GM06990 (cell line): Measurements from ENCODE around the gene UBR4.

Source experiments
- DNase-seq: peaks from one replicate; pipeline ENCODE4 v3.0.0-alpha.2; 2011; ENCODE audit not compliant: insufficient read length; ENCODE audit errors: extremely low read depth
- H3K27me3 ChIP-seq: replicated peaks from 2 replicates; pipeline ENCODE4 v1.6.0; 2011; ENCODE audit warnings: low read length; ENCODE audit not compliant: control insufficient read depth, insufficient read depth
- H3K36me3 ChIP-seq: 2 replicates; pipeline ENCODE4 v1.5.1; 2011; ENCODE audit warnings: low read length; ENCODE audit not compliant: control insufficient read depth, insufficient read depth
- H3K4me3 ChIP-seq: replicated peaks from 2 replicates; pipeline ENCODE4 v1.5.1; 2011; ENCODE audit warnings: low read depth, mild to moderate bottlenecking, control low read depth, low read length
- TF ChIP-seq, protein P1 (sequence below): IDR thresholded peaks from 2 replicates; pipeline ENCODE4 v1.5.1; 2011; ENCODE audit warnings: low read length, control low read depth, mild to moderate bottlenecking, inconsistent platforms; ENCODE audit not compliant: insufficient read depth, poor library complexity, severe bottlenecking

The UBR4 gene

DNA sequence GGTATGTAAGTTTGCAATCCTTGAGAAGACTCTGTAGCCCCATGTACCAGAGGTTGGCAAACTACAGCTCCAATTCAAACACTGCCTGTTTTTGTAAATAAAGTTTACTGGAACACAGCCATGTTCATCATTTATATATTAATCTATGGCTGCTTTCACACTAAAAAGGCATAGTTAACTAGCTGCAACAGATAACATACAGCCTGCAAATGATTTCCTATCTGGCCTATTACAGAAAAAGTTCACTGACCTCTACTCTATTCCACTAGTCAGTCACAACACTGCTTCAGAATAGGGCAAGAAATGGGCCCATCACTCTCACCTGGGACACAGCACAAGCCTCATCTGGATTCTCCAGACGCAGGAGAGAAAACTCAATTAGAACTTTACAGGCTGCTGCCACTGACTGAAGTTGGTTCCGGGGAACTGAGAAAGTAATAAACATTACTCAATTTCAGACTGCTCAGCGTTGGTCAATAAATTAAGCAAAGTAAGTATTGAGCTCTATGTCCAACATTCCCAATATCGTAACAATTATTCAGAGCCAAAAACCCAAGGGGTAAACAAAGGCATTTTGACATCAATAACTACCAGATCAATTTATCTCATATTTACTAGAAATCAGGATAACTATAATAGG lies 10.6 kb downstream of the UBR4 start:
- Histone ChIP-seq H3K27me3 (no peaks in the 10 kb centered on the region), H3K4me3 (no peak overlapping the region), H3K36me3 (peaks cover 13% of the 10 kb centered on the region)
- TF ChIP-seq, protein P1, sequence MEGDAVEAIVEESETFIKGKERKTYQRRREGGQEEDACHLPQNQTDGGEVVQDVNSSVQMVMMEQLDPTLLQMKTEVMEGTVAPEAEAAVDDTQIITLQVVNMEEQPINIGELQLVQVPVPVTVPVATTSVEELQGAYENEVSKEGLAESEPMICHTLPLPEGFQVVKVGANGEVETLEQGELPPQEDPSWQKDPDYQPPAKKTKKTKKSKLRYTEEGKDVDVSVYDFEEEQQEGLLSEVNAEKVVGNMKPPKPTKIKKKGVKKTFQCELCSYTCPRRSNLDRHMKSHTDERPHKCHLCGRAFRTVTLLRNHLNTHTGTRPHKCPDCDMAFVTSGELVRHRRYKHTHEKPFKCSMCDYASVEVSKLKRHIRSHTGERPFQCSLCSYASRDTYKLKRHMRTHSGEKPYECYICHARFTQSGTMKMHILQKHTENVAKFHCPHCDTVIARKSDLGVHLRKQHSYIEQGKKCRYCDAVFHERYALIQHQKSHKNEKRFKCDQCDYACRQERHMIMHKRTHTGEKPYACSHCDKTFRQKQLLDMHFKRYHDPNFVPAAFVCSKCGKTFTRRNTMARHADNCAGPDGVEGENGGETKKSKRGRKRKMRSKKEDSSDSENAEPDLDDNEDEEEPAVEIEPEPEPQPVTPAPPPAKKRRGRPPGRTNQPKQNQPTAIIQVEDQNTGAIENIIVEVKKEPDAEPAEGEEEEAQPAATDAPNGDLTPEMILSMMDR: no peak
- no peak for DNase-seq

DNA sequence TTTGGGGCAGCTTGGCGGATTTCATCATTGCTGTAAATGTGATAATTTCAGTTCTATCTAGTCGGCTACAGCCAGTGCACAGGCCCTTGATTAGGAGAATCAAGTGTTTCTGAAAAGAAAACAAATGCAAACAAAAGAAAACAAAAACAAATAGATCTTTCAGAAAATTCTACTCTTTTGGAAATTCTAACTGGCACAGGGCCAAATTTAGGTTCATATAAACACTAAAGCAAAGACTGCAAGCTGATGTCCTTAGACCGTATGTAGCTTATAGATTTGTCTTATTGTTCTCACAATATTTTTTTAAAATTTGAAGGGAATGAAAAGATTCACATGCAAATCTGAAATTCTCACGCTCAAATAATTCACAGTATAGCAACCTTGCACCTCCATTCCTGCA lies 11.2 kb downstream of the UBR4 start:
- no peaks in the 10 kb centered on the region for H3K27me3 ChIP-seq
- no peak overlapping the region for H3K4me3 ChIP-seq
- DNase-seq: no peak
- H3K36me3 ChIP-seq: peaks cover 14% of the 10 kb centered on the region
- TF ChIP-seq, protein P1: no peak

DNA sequence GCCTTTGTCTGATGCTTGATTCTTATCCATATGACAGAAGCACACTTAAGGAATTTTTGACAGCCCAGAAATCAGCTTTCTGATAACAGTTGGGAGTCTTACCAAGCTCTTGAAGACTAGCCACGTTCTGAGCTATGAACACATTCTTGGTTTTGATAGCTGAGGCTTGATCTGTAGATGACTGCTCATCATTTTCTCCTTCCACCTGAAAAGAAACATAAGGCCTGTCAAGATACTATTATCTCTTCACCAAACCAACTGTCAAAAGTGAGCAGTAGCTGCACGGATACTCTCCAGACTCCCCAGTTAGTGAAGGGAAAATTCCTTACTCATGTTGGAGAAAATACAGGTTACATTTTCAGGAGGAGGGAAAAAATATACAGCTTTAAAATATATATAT lies 12.2 kb downstream of the UBR4 start:
- peaks cover 18% of the 10 kb centered on the region for H3K36me3 ChIP-seq
- no peaks in the 10 kb centered on the region for H3K27me3 ChIP-seq

DNA sequence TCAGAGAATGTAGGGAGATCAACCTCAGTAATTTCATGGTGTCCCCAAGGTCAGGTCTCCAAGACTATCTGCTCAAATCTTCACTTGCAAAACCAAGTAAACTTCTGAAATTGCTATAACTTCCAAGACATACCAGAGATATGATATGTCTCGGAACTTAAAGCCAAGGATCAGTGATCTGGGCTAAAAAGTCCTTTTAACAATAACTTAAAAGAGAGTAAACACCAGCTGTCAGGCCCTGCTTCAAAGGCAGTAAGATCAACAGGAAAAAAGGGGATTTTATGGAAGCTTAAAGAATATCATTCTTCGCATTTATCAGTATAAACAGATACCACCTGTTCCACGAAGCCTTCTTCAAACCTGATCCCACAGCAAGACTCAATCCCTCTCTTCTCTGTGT lies 13.7 kb downstream of the UBR4 start:
- Histone ChIP-seq H3K27me3 (no peaks in the 10 kb centered on the region), H3K36me3 (peaks cover 23% of the 10 kb centered on the region), H3K4me3 (no peak overlapping the region)
- TF ChIP-seq, protein P1: no peak
- no peak for DNase-seq

More for the DNA sequence above, 12.2 kb downstream of the UBR4 start:
- TF ChIP-seq, protein P1: no peak
- no peak overlapping the region for H3K4me3 ChIP-seq
- no peak for DNase-seq

DNA sequence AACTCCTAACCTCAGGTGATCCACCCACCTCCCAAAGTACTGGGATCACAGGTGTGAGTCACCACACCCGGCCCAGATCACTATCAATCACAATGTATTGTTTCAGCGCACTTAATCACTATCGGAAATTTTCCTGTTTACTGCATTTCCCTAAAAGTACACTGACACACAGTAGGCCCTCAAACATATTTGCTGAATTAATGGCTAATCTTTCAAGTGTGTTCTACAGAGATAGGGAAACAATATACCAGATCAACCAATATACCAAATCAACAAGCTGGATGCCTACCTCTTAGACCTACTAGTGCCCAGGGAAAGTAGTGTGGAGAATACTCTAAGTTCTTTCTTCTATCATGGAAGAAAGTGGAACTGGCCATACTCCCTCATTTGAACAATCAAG lies 17.1 kb downstream of the UBR4 start:
- H3K36me3 ChIP-seq: peaks cover 16% of the 10 kb centered on the region
- H3K4me3 ChIP-seq: no peak overlapping the region
- TF ChIP-seq, protein P1: no peak
- no peaks in the 10 kb centered on the region for H3K27me3 ChIP-seq
- no peak for DNase-seq

DNA sequence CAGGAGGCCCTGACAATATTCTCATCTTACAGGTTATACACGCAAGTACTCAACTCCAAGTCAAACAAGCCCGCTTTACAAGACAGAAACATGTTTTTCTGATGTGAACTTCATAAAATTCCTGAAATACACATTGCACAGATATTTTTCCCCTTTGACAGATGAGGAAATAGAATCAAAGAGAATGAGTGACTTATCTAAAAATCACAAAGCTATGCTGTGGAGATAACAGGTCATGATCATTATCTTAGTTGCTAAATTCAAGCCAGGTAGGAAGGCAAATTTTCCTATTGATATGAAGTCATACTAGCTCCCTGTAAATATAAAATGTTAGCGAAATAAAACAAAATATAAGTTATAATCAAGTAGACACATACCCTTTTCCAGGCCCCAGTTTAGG lies 18.3 kb downstream of the UBR4 start:
- no peak for DNase-seq
- Histone ChIP-seq H3K36me3 (peaks cover 18% of the 10 kb centered on the region), H3K27me3 (no peaks in the 10 kb centered on the region), H3K4me3 (no peak overlapping the region)
- TF ChIP-seq, protein P1: no peak
